SK-MEL-5 (cell line): Measurements from ENCODE around the gene NSMF. TPM values are rescaled to one million over a fixed set of nuclear protein-coding genes. Genes with fewer than 3 reads are reported as not detected.

Experiments
- DNase-seq: peaks from one replicate; pipeline ENCODE4 v3.0.0-alpha.2; 2016; ENCODE audit warnings: low read depth, low spot score
- in situ Hi-C: cut with HindIII; loops from 2 replicates; pipeline ENCODE4 v1.10.0; 2016; ENCODE audit warnings: low sequenced_read_pairs, high pct_unique_total_duplicates, low pct_unique_long_range_greater_than_20kb
- polyA plus RNA-seq, 2 experiments: library from polyadenylated mRNA; depleted of rRNA; stranded (reverse); fragments of >200 nt; gene quantifications; 2 replicates each; pipeline ENCODE4 v1.2.3, GENCODE V29; 2015
- total RNA-seq: library from RNA; depleted of rRNA; stranded (reverse); fragments of >200 nt; shearing (Covaris generic); gene quantifications from 2 replicates; pipeline ENCODE4 v1.2.3, GENCODE V29; 2014; rRNA removed

Gene NSMF, protein sequence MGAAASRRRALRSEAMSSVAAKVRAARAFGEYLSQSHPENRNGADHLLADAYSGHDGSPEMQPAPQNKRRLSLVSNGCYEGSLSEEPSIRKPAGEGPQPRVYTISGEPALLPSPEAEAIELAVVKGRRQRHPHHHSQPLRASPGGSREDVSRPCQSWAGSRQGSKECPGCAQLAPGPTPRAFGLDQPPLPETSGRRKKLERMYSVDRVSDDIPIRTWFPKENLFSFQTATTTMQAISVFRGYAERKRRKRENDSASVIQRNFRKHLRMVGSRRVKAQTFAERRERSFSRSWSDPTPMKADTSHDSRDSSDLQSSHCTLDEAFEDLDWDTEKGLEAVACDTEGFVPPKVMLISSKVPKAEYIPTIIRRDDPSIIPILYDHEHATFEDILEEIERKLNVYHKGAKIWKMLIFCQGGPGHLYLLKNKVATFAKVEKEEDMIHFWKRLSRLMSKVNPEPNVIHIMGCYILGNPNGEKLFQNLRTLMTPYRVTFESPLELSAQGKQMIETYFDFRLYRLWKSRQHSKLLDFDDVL
- 22.4 and 25.5 TPM in 2 replicates for total RNA-seq
- polyA plus RNA-seq (2015; cell fraction: cytosol; rRNA removed) = 84.1 and 95.3 TPM in 2 replicates
- 204 and 302 TPM in 2 replicates for polyA plus RNA-seq (2015; cell fraction: nucleus; rRNA removed)

- peak; percentile 90 for DNase-seq
- in situ Hi-C loops = no loop called here
Observed at GRCh38 chr9:137459152-137459600, at the start of gene NSMF. TSS of gene NSMF (minus strand) at chr9:137459334. CDS start at chr9:137459102, 232 bp downstream.

GRCh38 chr9:137506702-137507171, 47.6 kb upstream of the NSMF start:
- DNase-seq = peak; percentile 35
- in situ Hi-C loops = no loop called here

DNA sequence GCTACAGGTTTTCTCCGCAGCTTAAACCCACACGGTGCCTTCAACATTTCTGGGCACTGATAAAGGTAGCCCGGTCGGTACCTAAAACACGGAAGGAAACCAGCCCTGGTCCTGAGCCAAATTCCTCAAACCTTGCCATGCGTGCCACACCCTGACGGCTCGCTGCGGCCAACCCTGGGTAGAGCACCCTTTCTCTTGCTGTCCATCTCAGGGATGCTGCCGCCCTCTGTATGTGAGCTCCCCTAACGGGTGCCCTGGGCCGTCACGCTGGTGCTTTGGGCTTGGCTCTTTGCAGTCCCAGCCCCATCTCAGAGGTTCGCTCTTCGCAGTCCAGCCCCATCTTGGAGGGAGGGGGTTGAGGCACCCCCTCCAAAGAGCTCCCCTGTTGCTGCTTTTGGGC, 47.1 kb upstream of the NSMF start:
- DNase-seq = no peak
- in situ Hi-C loops = no loop called here

GRCh38 chr9:137505421-137506140, 46.4 kb upstream of the NSMF start:
- in situ Hi-C loops = no loop called here
- DNase-seq = no peak

DNA sequence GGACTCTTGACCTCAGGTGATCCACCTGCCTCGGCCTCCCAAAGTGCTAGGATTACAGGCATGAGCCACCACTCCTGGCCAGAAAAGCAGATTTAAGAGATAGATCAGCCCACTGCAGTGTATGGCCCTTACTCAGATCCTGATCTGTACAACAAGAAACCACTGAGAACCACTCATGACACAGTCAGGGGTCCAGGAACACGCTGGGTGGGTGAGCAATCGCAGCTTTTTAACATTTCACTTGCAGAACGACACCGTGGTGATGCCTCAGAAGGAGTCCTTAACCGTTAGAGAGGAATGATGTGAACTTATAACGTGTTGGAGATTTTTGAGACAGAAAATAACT, 45.3 kb upstream of the NSMF start:
- no peak for DNase-seq
- in situ Hi-C loops = no loop called here

- DNase-seq = peak; percentile 55
- in situ Hi-C loops = no loop called here
Observed at GRCh38 chr9:137502008-137502911, 43.1 kb upstream of the NSMF start.

DNA sequence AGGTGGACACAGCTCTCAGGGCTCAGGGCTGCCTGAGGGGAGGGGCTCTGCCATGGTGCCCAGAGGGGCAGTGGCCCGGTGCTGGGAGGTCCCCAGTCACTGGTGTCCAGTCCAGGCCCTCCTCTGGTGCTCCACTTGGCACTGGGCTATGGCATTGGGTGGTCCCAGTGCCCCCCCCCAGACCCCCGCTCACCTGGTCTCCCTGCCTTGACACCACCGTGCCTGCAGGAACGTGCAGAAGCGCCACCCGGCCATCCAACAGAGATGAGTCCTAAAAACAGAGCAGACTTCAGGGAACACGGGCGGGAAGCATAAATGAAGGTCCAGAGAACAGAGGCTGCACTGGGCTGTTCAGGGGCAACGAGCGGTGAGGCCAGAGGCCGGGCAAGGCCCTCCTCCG, 42.3 kb upstream of the NSMF start:
- DNase-seq = no peak
- in situ Hi-C loops = no loop called here

- in situ Hi-C loops = no loop called here
- no peak for DNase-seq
Observed at GRCh38 chr9:137500666-137501397, 41.7 kb upstream of the NSMF start.

- DNase-seq = no peak
- in situ Hi-C loops = no loop called here
Observed at GRCh38 chr9:137499858-137500661, 40.9 kb upstream of the NSMF start.

DNA sequence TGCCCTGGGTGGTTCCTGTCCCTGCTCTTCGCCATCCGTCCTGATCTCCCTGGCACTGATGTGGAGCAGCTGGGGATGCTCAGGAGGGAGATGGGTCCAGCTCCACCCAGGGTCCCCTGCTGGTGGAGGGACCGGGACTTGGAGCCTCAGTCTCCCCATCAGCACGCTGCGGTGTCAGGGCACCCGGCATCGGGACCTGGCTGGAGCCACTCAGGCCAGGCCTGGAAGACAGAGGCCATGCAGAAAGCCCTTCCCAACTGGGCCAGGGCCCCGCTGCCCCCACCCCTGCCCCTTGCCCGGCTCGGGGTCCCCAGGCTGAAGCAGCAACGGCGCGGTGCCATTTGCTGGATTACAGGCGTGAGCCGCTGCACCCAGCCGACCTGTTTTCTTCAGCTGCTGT, 40.3 kb upstream of the NSMF start:
- DNase-seq = no peak
- in situ Hi-C loops = no loop called here

GRCh38 chr9:137498720-137499150, 39.6 kb upstream of the NSMF start:
- in situ Hi-C loops = no loop called here

GRCh38 chr9:137497921-137498719, 39.0 kb upstream of the NSMF start:
- no peak for DNase-seq
- in situ Hi-C loops = no loop called here

More at GRCh38 chr9:137498720-137499150, 39.6 kb upstream of the NSMF start:
- no peak for DNase-seq

DNA sequence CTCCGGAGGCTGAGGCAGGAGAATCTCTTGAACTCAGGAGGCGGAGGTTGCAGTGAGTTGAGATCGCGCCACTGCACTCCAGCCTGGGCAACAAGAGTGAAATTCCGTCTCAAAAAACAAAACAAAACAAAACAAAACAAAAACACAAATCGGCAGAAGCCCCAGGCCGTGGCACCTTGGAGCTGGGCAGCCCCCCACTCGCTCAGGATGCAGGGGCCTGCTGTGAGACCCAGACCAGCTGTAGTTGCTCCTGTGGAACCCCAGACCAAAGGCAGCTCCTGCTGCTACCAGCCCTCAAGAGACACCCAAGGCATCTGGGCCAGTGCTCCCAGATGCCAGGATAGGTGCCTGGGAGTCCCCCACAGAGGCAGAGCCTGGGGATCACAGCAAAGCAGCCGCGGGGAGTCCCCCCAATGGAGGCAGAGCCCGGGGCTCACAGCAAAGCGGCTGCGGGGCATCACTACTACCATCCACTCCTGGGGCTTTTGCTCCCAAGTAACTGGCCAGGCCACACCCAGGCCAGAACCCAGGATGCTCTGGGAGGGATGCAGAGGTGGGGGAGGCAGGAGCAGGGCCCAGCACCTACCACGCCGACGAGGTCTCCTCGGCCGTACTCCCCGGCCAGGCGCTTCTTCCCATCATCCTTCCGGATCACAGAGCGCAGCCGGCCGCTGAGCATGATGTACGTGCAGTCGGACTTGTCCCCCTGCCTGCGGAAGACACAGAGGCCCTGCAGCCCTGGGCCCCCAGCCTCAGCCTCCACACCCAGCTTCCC, 37.7 kb upstream of the NSMF start:
- DNase-seq = no peak
- in situ Hi-C loops = no loop called here

GRCh38 chr9:137494550-137495351, 35.6 kb upstream of the NSMF start:
- no peak for DNase-seq
- in situ Hi-C loops = no loop called here
